ENCODE measurements around the gene RNH1.
A peak's percentile ranks its signal among the peaks of the same experiment; 100 is the strongest.

Gene RNH1

GRCh38 chr11:537622-538430 is 30.8 kb upstream of the RNH1 start:
- no peak for DNase-seq

- peak; percentile 82 for DNase-seq
Observed at GRCh38 chr11:536841-537621, 30.0 kb upstream of the RNH1 start, which contains the start of gene LRRC56. LRRC56 (plus strand) TSS chr11:537527; CDS start chr11:540685, 3,158 bp downstream.

- peak; percentile 96 to 97 for DNase-seq
Observed at GRCh38 chr11:535519-536454, 28.7 kb upstream of the RNH1 start, which contains the start of gene HRAS. HRAS (minus strand) TSS chr11:535576.

GRCh38 chr11:535210-535518 is 28.1 kb upstream of the RNH1 start:
- no peak for DNase-seq

- DNase-seq, result peak in 1 of 2 donors; percentile 14
Observed at GRCh38 chr11:534396-535209, 27.6 kb upstream of the RNH1 start.

GRCh38 chr11:533586-534395 is 26.7 kb upstream of the RNH1 start:
- no peak for DNase-seq

GRCh38 chr11:532986-533585 is 26.0 kb upstream of the RNH1 start:
- no peak for DNase-seq

GRCh38 chr11:532527-532985 is 25.5 kb upstream of the RNH1 start:
- DNase-seq, result no peak

- DNase-seq, result no peak
Observed at GRCh38 chr11:531919-532526, 25.0 kb upstream of the RNH1 start.

- DNase-seq, result no peak
Observed at GRCh38 chr11:530960-531831, 24.2 kb upstream of the RNH1 start.

GRCh38 chr11:529728-530411 is 22.8 kb upstream of the RNH1 start:
- DNase-seq, result no peak

GRCh38 chr11:528815-529727 is 22.0 kb upstream of the RNH1 start:
- DNase-seq, result no peak

GRCh38 chr11:528166-528814 is 21.2 kb upstream of the RNH1 start:
- DNase-seq, result no peak

- no peak for DNase-seq
Observed at GRCh38 chr11:526192-526591, 19.1 kb upstream of the RNH1 start.

- no peak for DNase-seq
Observed at GRCh38 chr11:521177-521688, 14.2 kb upstream of the RNH1 start.

GRCh38 chr11:520428-521176 is 13.6 kb upstream of the RNH1 start:
- DNase-seq, result peak; percentile 8 to 12
